Endothelial cell of umbilical vein (primary cell): Measurements from ENCODE around the gene LRRK1. TPM values are rescaled to one million over a fixed set of nuclear protein-coding genes. Genes with fewer than 3 reads are reported as not detected.

ENCODE experiments used
- BruUV-seq: library from RNA; stranded (reverse); fragments of 400-500 nt; replicated peaks from 2 replicates; lab custom pipeline; 2021; lab: Mats Ljungman, UMichigan
- CTCF ChIA-PET: fragments of 300-600, 350-600 bp; sonication (Branson Sonifier 250); formaldehyde crosslinking; loops from one replicate; lab custom pipeline; 2021; ENCODE audit warnings: antibody characterized with exemption, inconsistent platforms; lab: Charles Lee
- POLR2A ChIA-PET: fragments of 300-600, 350-600 bp; sonication (Branson Sonifier 250); formaldehyde crosslinking; loops from one replicate; lab custom pipeline; 2021; ENCODE audit warnings: antibody characterized with exemption, inconsistent platforms; lab: Charles Lee
- DNase-seq: peaks from one replicate; pipeline ENCODE4 v3.0.0-alpha.2; 2011; ENCODE audit warnings: low read depth, low spot score
- FAIRE-seq: peaks from 2 replicates; lab custom pipeline; 2011; peaks lifted over from hg19 to GRCh38; lab: Jason Lieb, UNC
- H2AFZ ChIP-seq: 2 replicates; pipeline ENCODE4 v1.6.0; 2012; ENCODE audit warnings: low read depth, low read length, control low read depth, inconsistent platforms
- H3K27ac ChIP-seq: 2 replicates; pipeline ENCODE4 v1.5.1; 2011; ENCODE audit warnings: low read depth, mild to moderate bottlenecking, control low read depth, low read length, moderate library complexity; ENCODE audit not compliant: insufficient read depth
- H3K27me3 ChIP-seq, 2 experiments: 2 replicates each; pipeline versions ENCODE4 v1.6.0 to v1.6.1; 2011; ENCODE audit warnings: low read length in 2 of 2, mixed read lengths in 1 of 2; ENCODE audit not compliant: control insufficient read depth in 2 of 2, insufficient read depth in 2 of 2
- H3K36me3 ChIP-seq, 2 experiments: 2 replicates in 1 of 2; 3 replicates in 1 of 2; pipeline ENCODE4 v1.5.1; 2011; ENCODE audit warnings: low read length in 2 of 2, mild to moderate bottlenecking in 1 of 2, moderate library complexity in 1 of 2; ENCODE audit not compliant: control insufficient read depth in 2 of 2, insufficient read depth in 2 of 2; ENCODE audit errors: extremely low read depth in 1 of 2
- H3K4me1 ChIP-seq: 3 replicates; pipeline ENCODE4 v1.5.1; 2011; ENCODE audit warnings: mild to moderate bottlenecking, low read length; ENCODE audit not compliant: control insufficient read depth, insufficient read depth; ENCODE audit errors: extremely low read depth
- H3K4me2 ChIP-seq: 2 replicates; pipeline ENCODE4 v1.6.1; 2011; ENCODE audit warnings: low read length, control low read depth, mixed read lengths; ENCODE audit not compliant: insufficient read depth
- H3K4me3 ChIP-seq, 3 experiments: fragments of 200-600 bp in 1 of 3; sonication (generic), shearing (Covaris generic) in 1 of 3; replicated peaks in 1 of 3; 2 replicates each; pipeline ENCODE4 v1.5.1; 2011 to 2016; ENCODE audit warnings: control low read depth in 3 of 3, low read length in 3 of 3, mild to moderate bottlenecking in 2 of 3, inconsistent platforms in 1 of 3, low read depth in 1 of 3, moderate library complexity in 1 of 3; ENCODE audit not compliant: insufficient read depth in 1 of 3
- H3K79me2 ChIP-seq: 2 replicates; pipeline ENCODE4 v1.6.0; 2012; ENCODE audit warnings: low read length, inconsistent platforms; ENCODE audit not compliant: control insufficient read depth, insufficient read depth
- H3K9ac ChIP-seq: replicated peaks from 2 replicates; pipeline ENCODE3; 2011; ENCODE audit warnings: low read length, control low read depth; ENCODE audit not compliant: insufficient read depth; ENCODE audit errors: extremely low read depth
- H3K9me1 ChIP-seq: replicated peaks from 3 replicates; pipeline ENCODE4 v1.6.0; 2011; ENCODE audit warnings: mild to moderate bottlenecking, low read length; ENCODE audit not compliant: control insufficient read depth, insufficient read depth; ENCODE audit errors: extremely low read depth
- H3K9me3 ChIP-seq: replicated peaks from 2 replicates; pipeline ENCODE4 v1.5.1; 2012; ENCODE audit warnings: low read length, inconsistent platforms; ENCODE audit not compliant: control insufficient read depth, insufficient read depth
- H4K20me1 ChIP-seq: replicated peaks from 2 replicates; pipeline ENCODE3; 2011; ENCODE audit warnings: mild to moderate bottlenecking, low read length; ENCODE audit not compliant: control insufficient read depth, insufficient read depth; ENCODE audit errors: extremely low read depth
- EZH2 ChIP-seq: IDR thresholded peaks from 2 replicates; pipeline ENCODE4 v1.6.1; 2012; ENCODE audit warnings: borderline replicate concordance, low read depth, mild to moderate bottlenecking, moderate library complexity, low read length, inconsistent platforms; ENCODE audit not compliant: severe bottlenecking
- GATA2 ChIP-seq: IDR thresholded peaks from 2 replicates; pipeline ENCODE4 v1.7.0; 2011; ENCODE audit warnings: low read depth, mild to moderate bottlenecking, moderate library complexity, mixed read lengths, low read length; ENCODE audit not compliant: insufficient read length, insufficient read depth
- JUN ChIP-seq: IDR thresholded peaks from 2 replicates; pipeline ENCODE4 v1.6.1; 2011; ENCODE audit warnings: borderline replicate concordance, low read depth; ENCODE audit not compliant: insufficient read length, insufficient read depth
- MYC ChIP-seq: IDR thresholded peaks from one replicate; pipeline ENCODE4 v1.6.1; 2011; ENCODE audit warnings: mild to moderate bottlenecking, low read depth, low read length
- POLR2A ChIP-seq: IDR thresholded peaks from 2 replicates; pipeline ENCODE4 v1.6.1; 2012; ENCODE audit warnings: low read depth, mild to moderate bottlenecking, control low read depth, low read length
- POLR2AphosphoS5 ChIP-seq: IDR thresholded peaks from 2 replicates; pipeline ENCODE4 v1.6.1; 2012; ENCODE audit warnings: low read depth, mild to moderate bottlenecking, control low read depth, low read length, moderate library complexity; ENCODE audit not compliant: insufficient read depth
- dilution Hi-C: fragments of 300-500 bp; cut with MboI; formaldehyde crosslinking; loops from one replicate; pipeline ENCODE4 v1.15.0; 2019; ENCODE audit warnings: low sequenced_read_pairs; ENCODE audit not compliant: extremely low pct_ligation_motif_present
- intact Hi-C: fragments of 100-400 bp; cut with micrococcal nuclease; formaldehyde crosslinking; loops from one replicate; pipeline ENCODE4 v1.10.0; 2022
- polyA plus RNA-seq, 4 experiments: library from polyadenylated mRNA; depleted of rRNA in 3 of 4; stranded (reverse) in 3 of 4; unstranded in 1 of 4; fragments of >200 nt; gene quantifications; 2 replicates each; pipeline versions ENCODE4 v1.2.1 to v1.2.3, GENCODE V29; 2011 to 2012; ENCODE audit warnings: missing spikeins in 1 of 4
- total RNA-seq: library from RNA; stranded (reverse); gene quantifications from 2 replicates; pipeline ENCODE4 v1.2.3, GENCODE V29; 2021
- TF ChIP-seq, protein P1 (sequence below), 2 donors: IDR thresholded peaks; 1 replicate in 1 of 2; 2 replicates in 1 of 2; pipeline ENCODE4 v1.5.1; 2011; ENCODE audit warnings: low read length in 2 of 2, mild to moderate bottlenecking in 2 of 2, moderate library complexity in 2 of 2, control low read depth in 1 of 2, inconsistent platforms in 1 of 2, low read depth in 1 of 2; ENCODE audit not compliant: insufficient read depth in 1 of 2; ENCODE audit errors: extremely low read depth in 1 of 2
- TF ChIP-seq, protein P2 (sequence below): IDR thresholded peaks from 2 replicates; pipeline ENCODE4 v1.6.1; 2011; ENCODE audit not compliant: insufficient read depth, insufficient read length

Gene LRRK1
- total and polyA plus RNA-seq, 2 donors (not counting 3 experiments of a cell fraction or from before 2014, with no cell fraction given) = 11.0 to 22.1 TPM

DNA sequence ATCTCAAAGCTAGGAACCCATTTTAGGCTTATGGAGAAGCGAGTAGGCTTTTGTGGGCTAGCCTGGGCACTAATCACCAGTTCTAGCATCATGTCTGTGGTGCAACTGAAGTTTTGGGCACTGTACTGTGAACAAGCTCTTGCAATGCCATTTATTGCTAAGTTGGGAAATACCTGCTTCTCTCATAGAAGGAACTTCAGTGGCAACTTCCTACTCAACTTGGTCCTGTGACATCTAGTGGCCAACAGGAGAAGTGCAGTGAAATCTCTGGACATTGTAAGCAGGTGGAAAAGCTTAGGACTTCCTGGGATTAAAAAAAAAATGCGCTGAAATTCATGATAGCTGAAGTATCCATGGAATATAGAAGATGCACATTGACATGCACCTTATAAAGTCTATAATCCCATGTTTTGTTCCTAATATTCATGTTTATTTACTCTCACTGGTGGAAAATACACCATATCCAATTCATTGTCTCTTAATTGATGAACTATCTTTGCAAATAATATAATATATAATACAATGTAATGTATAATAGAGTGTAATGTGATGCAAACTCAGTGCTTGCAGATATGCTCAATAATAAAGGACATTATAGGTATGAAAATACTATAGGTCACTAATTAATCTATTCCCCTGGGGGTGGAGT, 46.0 kb upstream of the LRRK1 start:
- Histone ChIP-seq H3K4me3 (no peak overlapping the region), H2AFZ (no peak overlapping the region), H3K27ac (no peak overlapping the region), H3K4me2 (no peak overlapping the region), H3K27me3 (peaks cover 5 to 6% of the 10 kb centered on the region in 2 experiments), H4K20me1 (no peaks in the 10 kb centered on the region), H3K4me1 (no peaks in the 10 kb centered on the region), H3K9me3 (no peaks in the 10 kb centered on the region), H3K36me3 (no peaks in the 10 kb centered on the region), H3K9ac (no peak overlapping the region), H3K9me1 (no peaks in the 10 kb centered on the region), H3K79me2 (no peaks in the 10 kb centered on the region)
- no peak for TF ChIP-seq JUN
- TF ChIP-seq, protein P1, sequence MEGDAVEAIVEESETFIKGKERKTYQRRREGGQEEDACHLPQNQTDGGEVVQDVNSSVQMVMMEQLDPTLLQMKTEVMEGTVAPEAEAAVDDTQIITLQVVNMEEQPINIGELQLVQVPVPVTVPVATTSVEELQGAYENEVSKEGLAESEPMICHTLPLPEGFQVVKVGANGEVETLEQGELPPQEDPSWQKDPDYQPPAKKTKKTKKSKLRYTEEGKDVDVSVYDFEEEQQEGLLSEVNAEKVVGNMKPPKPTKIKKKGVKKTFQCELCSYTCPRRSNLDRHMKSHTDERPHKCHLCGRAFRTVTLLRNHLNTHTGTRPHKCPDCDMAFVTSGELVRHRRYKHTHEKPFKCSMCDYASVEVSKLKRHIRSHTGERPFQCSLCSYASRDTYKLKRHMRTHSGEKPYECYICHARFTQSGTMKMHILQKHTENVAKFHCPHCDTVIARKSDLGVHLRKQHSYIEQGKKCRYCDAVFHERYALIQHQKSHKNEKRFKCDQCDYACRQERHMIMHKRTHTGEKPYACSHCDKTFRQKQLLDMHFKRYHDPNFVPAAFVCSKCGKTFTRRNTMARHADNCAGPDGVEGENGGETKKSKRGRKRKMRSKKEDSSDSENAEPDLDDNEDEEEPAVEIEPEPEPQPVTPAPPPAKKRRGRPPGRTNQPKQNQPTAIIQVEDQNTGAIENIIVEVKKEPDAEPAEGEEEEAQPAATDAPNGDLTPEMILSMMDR (IDR thresholded peaks at IDR 0.05; ENCODE audit: extremely low read depth in 1 of 2, insufficient read depth in 1 of 2, low read depth in 1 of 2, low read length in 2 of 2) = peak; percentile 73 to 74
- TF ChIP-seq EZH2 = no peak
- dilution Hi-C loops (no loop called here), intact Hi-C loops (loop anchor here (1.0 to 10.0 kb wide), 5 partner anchors 134 to 518 kb away; no protein-coding TSS in a partner anchor)
- DNase-seq (peak; percentile 82), FAIRE-seq (peak; percentile 81)
- BruUV-seq = no TSS peak
- CTCF ChIA-PET = interaction anchor here (0.6 to 2.8 kb wide), 62 partner anchors 9 to 942 kb away, joined by 3 to 66 read pairs (median 5); partner anchors contain the start of genes ASB7, LINS1 and LRRK1
- POLR2A ChIA-PET = interaction anchor here (0.9 kb wide), 1 partner anchor 523 kb away, joined by 3 read pairs; no protein-coding TSS in a partner anchor

DNA sequence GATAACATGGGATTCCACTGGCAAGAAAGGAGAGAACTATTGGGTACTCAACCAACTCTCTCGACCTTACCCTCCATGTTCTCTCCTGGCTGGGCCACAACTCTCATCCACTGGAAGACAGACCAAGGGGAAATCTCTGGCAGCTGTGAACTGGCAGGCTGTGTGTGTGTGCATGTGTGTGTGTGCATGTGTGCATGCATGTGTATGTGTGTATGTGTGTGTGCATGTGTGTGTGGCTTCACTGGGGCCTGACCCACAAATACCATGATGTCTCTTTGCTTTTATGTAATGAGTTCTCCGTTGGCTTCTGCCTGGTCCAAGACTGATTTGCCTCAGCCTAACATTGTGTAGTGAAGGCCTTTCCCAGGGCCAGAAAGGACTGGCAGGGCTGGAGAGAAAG, 43.7 kb upstream of the LRRK1 start:
- H3K9ac ChIP-seq = no peak overlapping the region
- H2AFZ ChIP-seq = no peak overlapping the region
- H3K27me3 ChIP-seq = peaks cover 13 to 14% of the 10 kb centered on the region in 2 experiments
- no peak overlapping the region for H3K4me3 ChIP-seq
- H3K9me3 ChIP-seq = no peaks in the 10 kb centered on the region
- H3K36me3 ChIP-seq = no peaks in the 10 kb centered on the region
- peaks cover 2% of the 10 kb centered on the region for H3K4me1 ChIP-seq
- POLR2A ChIA-PET = no interaction called here
- no peaks in the 10 kb centered on the region for H3K9me1 ChIP-seq
- TF ChIP-seq POLR2A = no peak
- TF ChIP-seq, protein P1 (IDR thresholded peaks at IDR 0.05; ENCODE audit: extremely low read depth in 1 of 2, insufficient read depth in 1 of 2, low read depth in 1 of 2, low read length in 2 of 2) = no peak
- TF ChIP-seq JUN = no peak
- TF ChIP-seq, protein P2, sequence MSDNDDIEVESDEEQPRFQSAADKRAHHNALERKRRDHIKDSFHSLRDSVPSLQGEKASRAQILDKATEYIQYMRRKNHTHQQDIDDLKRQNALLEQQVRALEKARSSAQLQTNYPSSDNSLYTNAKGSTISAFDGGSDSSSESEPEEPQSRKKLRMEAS = no peak
- TF ChIP-seq EZH2 = no peak
- TF ChIP-seq POLR2AphosphoS5 = no peak
- TF ChIP-seq MYC = no peak
- TF ChIP-seq GATA2 = no peak
- no TSS peak for BruUV-seq
- intact Hi-C loops (loop anchor here (10.0 kb wide), 1 partner anchor 521 kb away; no protein-coding TSS in a partner anchor), dilution Hi-C loops (no loop called here)
- H4K20me1 ChIP-seq = no peaks in the 10 kb centered on the region
- no peaks in the 10 kb centered on the region for H3K79me2 ChIP-seq
- no peak overlapping the region for H3K27ac ChIP-seq
- H3K4me2 ChIP-seq = no peak overlapping the region
- CTCF ChIA-PET = interaction anchor here (1.0 to 3.2 kb wide), 7 partner anchors 11 to 248 kb away, joined by 3 to 14 read pairs (median 5); no protein-coding TSS in a partner anchor
- DNase-seq (no peak), FAIRE-seq (no peak)
